Tibial nerve (tissue), 3 donors: Measurements from ENCODE around the gene BMPR1A.

Experiments
- CTCF ChIP-seq, 5 experiments: fragments of 200-600 bp in 3 of 5; fragments of 450-650 bp in 2 of 5; sonication (generic) in 3 of 5; IDR thresholded peaks; one replicate each; pipeline ENCODE4 v1.5.1; 2016 to 2019; ENCODE audit warnings: antibody characterized with exemption in 5 of 5, mild to moderate bottlenecking in 3 of 5, moderate library complexity in 2 of 5
- POLR2A ChIP-seq, 2 donors: fragments of 450-650 bp; IDR thresholded peaks; one replicate each; pipeline ENCODE4 v1.6.1; 2017; ENCODE audit warnings: antibody characterized with exemption in 2 of 2, mild to moderate bottlenecking in 2 of 2, moderate library complexity in 2 of 2

GRCh38 chr10:86958901-86959736, 202.7 kb downstream of the BMPR1A start:
- TF ChIP-seq POLR2A (IDR thresholded peaks at IDR 0.05) = no peak
- TF ChIP-seq CTCF (IDR thresholded peaks at IDR 0.05) = no peak
